ENCODE data around the gene TXNRD3. TPM values are rescaled to one million over a fixed set of nuclear protein-coding genes. Genes with fewer than 3 reads are reported as not detected.

The TXNRD3 gene
- total RNA-seq, 1 donor, result 15.1 TPM

Small RNA genes within 50 kb of the gene (small RNA-seq; reads per million reads assigned to genes)
- not detected for gene RNA5SP138

Other genes with a start within 250 kb of the TXNRD3 start
- gene ZXDC, start 179.2 kb downstream of the TXNRD3 start, total RNA-seq, result 82.7 TPM
- gene UROC1, start 137.4 kb downstream of the TXNRD3 start, total RNA-seq, result under 0.01 TPM
- 36.4 TPM for gene CHST13, start 131.0 kb downstream of the TXNRD3 start, total RNA-seq
- not detected for gene C3orf22, start 96.2 kb downstream of the TXNRD3 start, total RNA-seq
- gene CHCHD6, start 49.1 kb upstream of the TXNRD3 start, total RNA-seq, result 10.8 TPM

Data from hematopoietic multipotent progenitor cell (in vitro differentiated cells).